Measurements from ENCODE around the gene AP2A2. TPM values are rescaled to one million over a fixed set of nuclear protein-coding genes. Genes with fewer than 3 reads are reported as not detected.
A peak's percentile ranks its signal among the peaks of the same experiment; 100 is the strongest.

The AP2A2 gene
- total RNA-seq, 4 donors from 2014 or later: 70.5 to 130 (median 102) TPM

GRCh38 chr11:914204-914603, 11.5 kb upstream of the AP2A2 start:
- Histone ChIP-seq H3K4me1 (peaks cover 12 to 17% (median 15%) of the 10 kb centered on the region in 4 donors), H3K9me3 (no peaks in the 10 kb centered on the region), H3K4me3 (no peak overlapping the region), H3K36me3 (no peaks in the 10 kb centered on the region), H3K27ac (peak overlapping the region; percentile 24 to 54 (median 44)), H3K27me3 (no peaks in the 10 kb centered on the region)
- in situ Hi-C loops (cut with MboI; ENCODE audit: low pct_ligation_motif_present in 1 of 4, low pct_unique_long_range_greater_than_20kb in 1 of 4, low sequenced_read_pairs in 3 of 4): loop anchor here in 1 of 4 donors (25.0 kb wide), 1 partner anchor 123 kb away; the partner anchor contains the start of gene MUC6
- no peak for DNase-seq
- TF ChIP-seq POLR2AphosphoS5 (IDR thresholded peaks at IDR 0.05) (no peak), POLR2A (IDR thresholded peaks at IDR 0.05) (no peak), EP300 (IDR thresholded peaks at IDR 0.05; ENCODE audit: low read depth) (no peak)
- TF ChIP-seq, protein P1, sequence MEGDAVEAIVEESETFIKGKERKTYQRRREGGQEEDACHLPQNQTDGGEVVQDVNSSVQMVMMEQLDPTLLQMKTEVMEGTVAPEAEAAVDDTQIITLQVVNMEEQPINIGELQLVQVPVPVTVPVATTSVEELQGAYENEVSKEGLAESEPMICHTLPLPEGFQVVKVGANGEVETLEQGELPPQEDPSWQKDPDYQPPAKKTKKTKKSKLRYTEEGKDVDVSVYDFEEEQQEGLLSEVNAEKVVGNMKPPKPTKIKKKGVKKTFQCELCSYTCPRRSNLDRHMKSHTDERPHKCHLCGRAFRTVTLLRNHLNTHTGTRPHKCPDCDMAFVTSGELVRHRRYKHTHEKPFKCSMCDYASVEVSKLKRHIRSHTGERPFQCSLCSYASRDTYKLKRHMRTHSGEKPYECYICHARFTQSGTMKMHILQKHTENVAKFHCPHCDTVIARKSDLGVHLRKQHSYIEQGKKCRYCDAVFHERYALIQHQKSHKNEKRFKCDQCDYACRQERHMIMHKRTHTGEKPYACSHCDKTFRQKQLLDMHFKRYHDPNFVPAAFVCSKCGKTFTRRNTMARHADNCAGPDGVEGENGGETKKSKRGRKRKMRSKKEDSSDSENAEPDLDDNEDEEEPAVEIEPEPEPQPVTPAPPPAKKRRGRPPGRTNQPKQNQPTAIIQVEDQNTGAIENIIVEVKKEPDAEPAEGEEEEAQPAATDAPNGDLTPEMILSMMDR (IDR thresholded peaks at IDR 0.05): no peak
- 50 to 64% methylated on average over 2 to 5 of the region's 5 CpGs for WGBS, 2 donors (ENCODE audit: low coverage in 1 of 2)
- intact Hi-C loops (cut with DNase I; ENCODE audit: low total_unique reads): no loop called here

- H3K27ac ChIP-seq: peak overlapping the region; percentile 24 to 54 (median 44)
- H3K27me3 ChIP-seq: no peaks in the 10 kb centered on the region
- H3K4me3 ChIP-seq: no peak overlapping the region
- H3K9me3 ChIP-seq: no peaks in the 10 kb centered on the region
- TF ChIP-seq, protein P1 (IDR thresholded peaks at IDR 0.05): no peak
- TF ChIP-seq POLR2AphosphoS5 (IDR thresholded peaks at IDR 0.05) (peak in 1 of 3 donors; percentile 6), POLR2A (IDR thresholded peaks at IDR 0.05) (no peak)
- in situ Hi-C loops (cut with MboI; ENCODE audit: low pct_ligation_motif_present in 1 of 4, low pct_unique_long_range_greater_than_20kb in 1 of 4, low sequenced_read_pairs in 3 of 4): loop anchor here in 1 of 4 donors (25.0 kb wide), 1 partner anchor 122 kb away; the partner anchor contains the start of gene MUC6
- 81 to 100% methylated on average over 1 to 19 of the region's 21 CpGs for WGBS, 2 donors (ENCODE audit: low coverage in 1 of 2)
- intact Hi-C loops (cut with DNase I; ENCODE audit: low total_unique reads): no loop called here
- peak; percentile 45 for DNase-seq
- peaks cover 8 to 10% (median 9%) of the 10 kb centered on the region in 4 donors for H3K4me1 ChIP-seq
- no peaks in the 10 kb centered on the region for H3K36me3 ChIP-seq
Observed at GRCh38 chr11:914747-915501, 10.7 kb upstream of the AP2A2 start.

GRCh38 chr11:917426-917825, 8.2 kb upstream of the AP2A2 start:
- no peak overlapping the region for H3K4me3 ChIP-seq
- intact Hi-C loops (cut with DNase I; ENCODE audit: low total_unique reads): no loop called here
- no peaks in the 10 kb centered on the region for H3K36me3 ChIP-seq
- in situ Hi-C loops (cut with MboI; ENCODE audit: low pct_ligation_motif_present in 1 of 4, low pct_unique_long_range_greater_than_20kb in 1 of 4, low sequenced_read_pairs in 3 of 4): loop anchor here in 1 of 4 donors (25.0 kb wide), 1 partner anchor 120 kb away; the partner anchor contains the start of gene MUC6
- TF ChIP-seq, protein P1 (IDR thresholded peaks at IDR 0.05): no peak
- TF ChIP-seq POLR2AphosphoS5 (IDR thresholded peaks at IDR 0.05): no peak
- no peak for TF ChIP-seq EP300 (IDR thresholded peaks at IDR 0.05; ENCODE audit: low read depth)
- TF ChIP-seq POLR2A (IDR thresholded peaks at IDR 0.05): no peak
- DNase-seq: no peak
- 86 to 100% methylated on average over 7 of the region's 8 CpGs for WGBS, 2 donors (ENCODE audit: low coverage in 1 of 2)
- H3K27me3 ChIP-seq: no peaks in the 10 kb centered on the region
- H3K4me1 ChIP-seq: no peaks in the 10 kb centered on the region
- H3K9me3 ChIP-seq: no peaks in the 10 kb centered on the region
- no peak overlapping the region for H3K27ac ChIP-seq

DNA sequence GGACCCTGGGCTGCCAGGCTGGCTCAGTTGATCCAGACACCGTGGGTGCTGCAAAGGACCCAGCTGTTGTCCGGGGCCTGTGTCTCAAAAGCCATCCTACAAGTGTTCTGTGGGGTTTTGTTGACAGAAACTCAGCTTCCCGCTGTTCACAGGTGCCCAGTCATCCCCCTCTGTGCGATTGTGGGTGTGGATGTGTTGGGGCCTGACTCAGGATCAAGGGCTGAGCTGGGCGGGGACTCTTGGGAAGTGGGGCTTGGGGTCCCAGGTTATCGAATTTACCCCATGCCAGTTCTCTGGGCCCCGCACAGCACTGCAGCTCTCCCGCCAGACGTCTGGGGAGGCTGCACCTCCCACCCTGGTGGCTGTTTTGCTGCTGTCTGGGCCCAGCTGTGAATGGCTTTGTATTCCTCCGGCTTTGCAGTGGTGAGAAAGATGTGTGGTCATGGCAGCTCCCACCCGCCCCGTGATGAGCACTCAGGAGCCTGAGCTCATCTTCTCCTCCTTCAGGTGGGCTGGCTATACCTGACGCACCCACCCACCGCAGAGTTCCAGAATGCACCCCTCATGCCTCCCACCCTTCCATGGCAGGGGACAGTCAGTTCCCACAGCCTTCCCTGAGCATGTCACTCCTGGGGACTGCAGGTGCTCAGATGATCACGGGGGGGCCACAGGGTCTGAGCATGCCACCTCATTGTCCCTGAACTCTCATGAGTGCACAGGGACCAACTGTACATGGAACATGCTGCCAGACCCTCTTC, 3.6 kb upstream of the AP2A2 start:
- Histone ChIP-seq H3K4me3 (no peak overlapping the region), H3K9me3 (no peaks in the 10 kb centered on the region), H3K27ac (no peak overlapping the region), H3K36me3 (no peaks in the 10 kb centered on the region), H3K4me1 (peaks cover 4 to 13% (median 8%) of the 10 kb centered on the region in 4 donors), H3K27me3 (no peaks in the 10 kb centered on the region)
- intact Hi-C loops (cut with DNase I; ENCODE audit: low total_unique reads) (no loop called here), in situ Hi-C loops (cut with MboI; ENCODE audit: low pct_ligation_motif_present in 1 of 4, low pct_unique_long_range_greater_than_20kb in 1 of 4, low sequenced_read_pairs in 3 of 4) (loop anchor here in 1 of 4 donors (25.0 kb wide), 1 partner anchor 115 kb away; the partner anchor contains the start of gene MUC6)
- DNase-seq: no peak
- TF ChIP-seq EP300 (IDR thresholded peaks at IDR 0.05; ENCODE audit: low read depth) (no peak), POLR2AphosphoS5 (IDR thresholded peaks at IDR 0.05) (no peak), POLR2A (IDR thresholded peaks at IDR 0.05) (no peak)
- TF ChIP-seq, protein P1 (IDR thresholded peaks at IDR 0.05): no peak
- WGBS, 2 donors (ENCODE audit: low coverage in 1 of 2): 73% methylated on average over 11 of the region's 15 CpGs; no CpG with 5 or more reads in 1 of the 2 donors
